ENCODE measurements around the gene CHID1. TPM values are rescaled to one million over a fixed set of nuclear protein-coding genes. Genes with fewer than 3 reads are reported as not detected.

Gene CHID1
- total RNA-seq, 6 donors from 2014 or later = 34.6 to 144 (median 59.1) TPM

GRCh38 chr11:898540-899190 lies 11.9 kb downstream of the CHID1 start:
- Histone ChIP-seq H3K27ac (no peak overlapping the region), H3K4me3 (no peak overlapping the region), H3K4me1 (no peaks in the 10 kb centered on the region), H3K27me3 (no peaks in the 10 kb centered on the region), H3K9me3 (no peaks in the 10 kb centered on the region), H3K36me3 (peaks cover 13 to 58% (median 54%) of the 10 kb centered on the region in 4 donors)
- TF ChIP-seq EP300 (IDR thresholded peaks at IDR 0.05) (no peak), CTCF (IDR thresholded peaks at IDR 0.05) (peak in 2 of 6 experiments; percentile 13 to 20), POLR2AphosphoS5 (IDR thresholded peaks at IDR 0.05) (no peak)
- DNase-seq (peak in 1 of 2 donors; percentile 66), ATAC-seq (ENCODE audit: low FRiP score in 2 of 2) (peak in 1 of 2 donors; percentile 8)
- WGBS, 2 donors = 89% methylated on average over 17 to 21 of the region's 22 CpGs

- Histone ChIP-seq H3K9me3 (no peaks in the 10 kb centered on the region), H3K27ac (no peak overlapping the region), H3K4me3 (no peak overlapping the region), H3K36me3 (peaks cover 11 to 53% (median 50%) of the 10 kb centered on the region in 4 donors), H3K27me3 (no peaks in the 10 kb centered on the region), H3K4me1 (no peaks in the 10 kb centered on the region)
- peak in 1 of 2 donors; percentile 71 for DNase-seq
- no peak for TF ChIP-seq POLR2AphosphoS5 (IDR thresholded peaks at IDR 0.05)
- no peak for TF ChIP-seq CTCF (IDR thresholded peaks at IDR 0.05)
- TF ChIP-seq EP300 (IDR thresholded peaks at IDR 0.05) = no peak
- no peak for TF ChIP-seq POLR2A (IDR thresholded peaks at IDR 0.05)
- ATAC-seq (ENCODE audit: low FRiP score in 2 of 2) = no peak
- 76 to 100% methylated on average over 1 to 5 of the region's 10 CpGs for WGBS, 2 donors
Observed at GRCh38 chr11:898143-898511, 12.5 kb downstream of the CHID1 start.

- no peak for TF ChIP-seq EP300 (IDR thresholded peaks at IDR 0.05)
- TF ChIP-seq POLR2A (IDR thresholded peaks at IDR 0.05) = no peak
- no peak for TF ChIP-seq POLR2AphosphoS5 (IDR thresholded peaks at IDR 0.05)
- no peak for TF ChIP-seq CTCF (IDR thresholded peaks at IDR 0.05)
- no peak overlapping the region for H3K4me3 ChIP-seq
- H3K36me3 ChIP-seq = peaks cover 4 to 47% (median 44%) of the 10 kb centered on the region in 4 donors
- WGBS, 2 donors = 89 to 92% methylated on average over 5 to 12 of the region's 17 CpGs
- DNase-seq = peak in 1 of 2 donors; percentile 53
- H3K27ac ChIP-seq = no peak overlapping the region
- H3K27me3 ChIP-seq = no peaks in the 10 kb centered on the region
- no peaks in the 10 kb centered on the region for H3K4me1 ChIP-seq
- H3K9me3 ChIP-seq = no peaks in the 10 kb centered on the region
- no peak for ATAC-seq (ENCODE audit: low FRiP score in 2 of 2)
Observed at GRCh38 chr11:897253-898142, 13.1 kb downstream of the CHID1 start.

- no peak for TF ChIP-seq POLR2AphosphoS5 (IDR thresholded peaks at IDR 0.05)
- Histone ChIP-seq H3K4me1 (no peaks in the 10 kb centered on the region), H3K27ac (no peak overlapping the region), H3K36me3 (peaks cover 0 to 32% (median 26%) of the 10 kb centered on the region in 4 donors), H3K4me3 (no peak overlapping the region), H3K27me3 (no peaks in the 10 kb centered on the region), H3K9me3 (no peaks in the 10 kb centered on the region)
- WGBS, 2 donors = 88 to 92% methylated on average over 13 to 20 of the region's 26 CpGs
- ATAC-seq (ENCODE audit: low FRiP score in 2 of 2) (no peak), DNase-seq (peak in 1 of 2 donors; percentile 57)
Observed at GRCh38 chr11:895331-896110, 15.1 kb downstream of the CHID1 start.

Data from upper lobe of left lung (tissue), 6 donors.